ENCODE data around the gene ZNF746. TPM values are rescaled to one million over a fixed set of nuclear protein-coding genes. Genes with fewer than 3 reads are reported as not detected.

ZNF746 gene
- total and polyA plus RNA-seq, 10 of the 15 experiments (the other 5 are each of a cell fraction or from before 2014, with no cell fraction given): 1.2 to 19.0 (median 6.3) TPM

DNA sequence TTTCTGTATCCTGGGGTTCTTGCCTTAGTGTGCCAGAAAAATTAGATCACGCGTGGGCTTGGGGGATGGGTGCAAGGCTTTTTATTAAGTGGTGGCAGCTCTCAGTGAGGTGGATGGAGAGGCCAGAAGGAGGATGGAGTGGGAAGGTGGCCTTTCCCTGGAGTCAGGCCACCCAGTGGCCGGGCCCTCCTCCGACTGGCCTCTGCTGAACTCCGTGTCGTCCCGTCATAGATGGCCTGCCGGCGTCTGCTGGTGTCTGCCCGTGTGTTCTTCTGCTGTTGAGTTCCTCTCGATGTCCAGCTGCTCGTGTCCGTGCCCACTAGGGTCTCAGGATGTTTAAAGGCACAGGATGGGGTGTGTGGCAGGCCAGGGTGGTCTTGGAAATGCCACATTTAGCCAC is 4.0 kb upstream of the ZNF746 start:
- Histone ChIP-seq H3K4me2 (ENCODE audit: control insufficient read depth, insufficient read depth) (no peak overlapping the region), H4K20me1 (ENCODE audit: control insufficient read depth, insufficient read depth) (no peaks in the 10 kb centered on the region), H3K9ac (ENCODE audit: control insufficient read depth, insufficient read depth, low read length) (no peak overlapping the region), H3K4me1 (ENCODE audit: control insufficient read depth, insufficient read depth, low read length) (peaks cover 5% of the 10 kb centered on the region; the same call in 1 of the 2 replicates), H3K9me3 (replicated peaks; ENCODE audit: control insufficient read depth, insufficient read depth, low read length) (peaks cover 3% of the 10 kb centered on the region; the same call in 2 of the 3 replicates), H3K4me3 (no peak overlapping the region), H2AFZ (ENCODE audit: control insufficient read depth, low read depth, low read length) (no peak overlapping the region), H3K27me3 (replicated peaks in 1 of 2; ENCODE audit: control insufficient read depth in 2 of 2, insufficient read depth in 2 of 2, low read length in 1 of 2) (no peaks in the 10 kb centered on the region), H3K79me2 (ENCODE audit: control insufficient read depth, insufficient read depth, low read length) (peaks cover 6% of the 10 kb centered on the region), H3K36me3 (ENCODE audit: control insufficient read depth in 2 of 2, insufficient read depth in 2 of 2, low read length in 1 of 2) (no peaks in the 10 kb centered on the region; a peak in 1 of 4 replicates), H3K27ac (ENCODE audit: control insufficient read depth, insufficient read depth) (no peak overlapping the region)
- intact Hi-C loops (cut with micrococcal nuclease; ENCODE audit: unreplicated experiment): no loop called here
- ChIA-PET SMC1A (ENCODE audit: uncharacterized antibody, unreplicated experiment) (interaction anchor here (1.2 to 2.8 kb wide), 2 partner anchors 94 to 97 kb away, joined by 3 to 10 read pairs; no protein-coding TSS in a partner anchor), POLR2A (interaction anchor here (1.0 kb wide), 1 partner anchor 137 kb away, joined by 3 read pairs; no protein-coding TSS in a partner anchor), CTCF (interaction anchor here (1.4 kb wide), 1 partner anchor 124 kb away, joined by 3 read pairs; no protein-coding TSS in a partner anchor), RAD21 (ENCODE audit: unreplicated experiment) (no interaction called here)
- in situ Hi-C loops (cut with MboI): no loop called here
- DNase-seq (ENCODE audit: low read depth, low spot score): no peak
- no peak for FAIRE-seq
- BruUV-seq (replicated peaks): no TSS peak
- WGBS (ENCODE audit: insufficient coverage, insufficient replicate concordance, low lambda C conversion rate, missing lambda C conversion rate): 66% methylated on average over 11 of the region's 13 CpGs
- ATAC-seq: no peak
- TF ChIP-seq, protein P1, sequence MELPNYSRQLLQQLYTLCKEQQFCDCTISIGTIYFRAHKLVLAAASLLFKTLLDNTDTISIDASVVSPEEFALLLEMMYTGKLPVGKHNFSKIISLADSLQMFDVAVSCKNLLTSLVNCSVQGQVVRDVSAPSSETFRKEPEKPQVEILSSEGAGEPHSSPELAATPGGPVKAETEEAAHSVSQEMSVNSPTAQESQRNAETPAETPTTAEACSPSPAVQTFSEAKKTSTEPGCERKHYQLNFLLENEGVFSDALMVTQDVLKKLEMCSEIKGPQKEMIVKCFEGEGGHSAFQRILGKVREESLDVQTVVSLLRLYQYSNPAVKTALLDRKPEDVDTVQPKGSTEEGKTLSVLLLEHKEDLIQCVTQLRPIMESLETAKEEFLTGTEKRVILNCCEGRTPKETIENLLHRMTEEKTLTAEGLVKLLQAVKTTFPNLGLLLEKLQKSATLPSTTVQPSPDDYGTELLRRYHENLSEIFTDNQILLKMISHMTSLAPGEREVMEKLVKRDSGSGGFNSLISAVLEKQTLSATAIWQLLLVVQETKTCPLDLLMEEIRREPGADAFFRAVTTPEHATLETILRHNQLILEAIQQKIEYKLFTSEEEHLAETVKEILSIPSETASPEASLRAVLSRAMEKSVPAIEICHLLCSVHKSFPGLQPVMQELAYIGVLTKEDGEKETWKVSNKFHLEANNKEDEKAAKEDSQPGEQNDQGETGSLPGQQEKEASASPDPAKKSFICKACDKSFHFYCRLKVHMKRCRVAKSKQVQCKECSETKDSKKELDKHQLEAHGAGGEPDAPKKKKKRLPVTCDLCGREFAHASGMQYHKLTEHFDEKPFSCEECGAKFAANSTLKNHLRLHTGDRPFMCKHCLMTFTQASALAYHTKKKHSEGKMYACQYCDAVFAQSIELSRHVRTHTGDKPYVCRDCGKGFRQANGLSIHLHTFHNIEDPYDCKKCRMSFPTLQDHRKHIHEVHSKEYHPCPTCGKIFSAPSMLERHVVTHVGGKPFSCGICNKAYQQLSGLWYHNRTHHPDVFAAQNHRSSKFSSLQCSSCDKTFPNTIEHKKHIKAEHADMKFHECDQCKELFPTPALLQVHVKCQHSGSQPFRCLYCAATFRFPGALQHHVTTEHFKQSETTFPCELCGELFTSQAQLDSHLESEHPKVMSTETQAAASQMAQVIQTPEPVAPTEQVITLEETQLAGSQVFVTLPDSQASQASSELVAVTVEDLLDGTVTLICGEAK (IDR thresholded peaks at IDR 0.05; ENCODE audit: borderline replicate concordance): no peak
- no peak for TF ChIP-seq IKZF1 (conservative IDR thresholded peaks at IDR 0.05)
- TF ChIP-seq, protein P2, sequence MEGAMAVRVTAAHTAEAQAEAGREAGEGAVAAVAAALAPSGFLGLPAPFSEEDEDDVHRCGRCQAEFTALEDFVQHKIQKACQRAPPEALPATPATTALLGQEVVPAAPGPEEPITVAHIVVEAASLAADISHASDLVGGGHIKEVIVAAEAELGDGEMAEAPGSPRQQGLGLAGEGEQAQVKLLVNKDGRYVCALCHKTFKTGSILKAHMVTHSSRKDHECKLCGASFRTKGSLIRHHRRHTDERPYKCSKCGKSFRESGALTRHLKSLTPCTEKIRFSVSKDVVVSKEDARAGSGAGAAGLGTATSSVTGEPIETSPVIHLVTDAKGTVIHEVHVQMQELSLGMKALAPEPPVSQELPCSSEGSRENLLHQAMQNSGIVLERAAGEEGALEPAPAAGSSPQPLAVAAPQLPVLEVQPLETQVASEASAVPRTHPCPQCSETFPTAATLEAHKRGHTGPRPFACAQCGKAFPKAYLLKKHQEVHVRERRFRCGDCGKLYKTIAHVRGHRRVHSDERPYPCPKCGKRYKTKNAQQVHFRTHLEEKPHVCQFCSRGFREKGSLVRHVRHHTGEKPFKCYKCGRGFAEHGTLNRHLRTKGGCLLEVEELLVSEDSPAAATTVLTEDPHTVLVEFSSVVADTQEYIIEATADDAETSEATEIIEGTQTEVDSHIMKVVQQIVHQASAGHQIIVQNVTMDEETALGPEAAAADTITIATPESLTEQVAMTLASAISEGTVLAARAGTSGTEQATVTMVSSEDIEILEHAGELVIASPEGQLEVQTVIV (IDR thresholded peaks at IDR 0.05; ENCODE audit: borderline replicate concordance, partially characterized antibody): no peak
- no peak for TF ChIP-seq BRCA1 (IDR thresholded peaks at IDR 0.05; ENCODE audit: low read depth, low read length)
- TF ChIP-seq NFXL1 (IDR thresholded peaks at IDR 0.05; ENCODE audit: borderline replicate concordance): no peak
- no peak for TF ChIP-seq SMAD5 (IDR thresholded peaks at IDR 0.05; ENCODE audit: low read depth)
- TF ChIP-seq EGR1 (IDR thresholded peaks at IDR 0.05; ENCODE audit: borderline replicate concordance in 1 of 2, low read depth in 2 of 2, low read length in 2 of 2): no peak
- no peak for TF ChIP-seq RAD21 (IDR thresholded peaks at IDR 0.05; ENCODE audit: insufficient read depth, low read depth, low read length)
- no peak for TF ChIP-seq EED (IDR thresholded peaks at IDR 0.05; ENCODE audit: low read depth)
- TF ChIP-seq, protein P3, sequence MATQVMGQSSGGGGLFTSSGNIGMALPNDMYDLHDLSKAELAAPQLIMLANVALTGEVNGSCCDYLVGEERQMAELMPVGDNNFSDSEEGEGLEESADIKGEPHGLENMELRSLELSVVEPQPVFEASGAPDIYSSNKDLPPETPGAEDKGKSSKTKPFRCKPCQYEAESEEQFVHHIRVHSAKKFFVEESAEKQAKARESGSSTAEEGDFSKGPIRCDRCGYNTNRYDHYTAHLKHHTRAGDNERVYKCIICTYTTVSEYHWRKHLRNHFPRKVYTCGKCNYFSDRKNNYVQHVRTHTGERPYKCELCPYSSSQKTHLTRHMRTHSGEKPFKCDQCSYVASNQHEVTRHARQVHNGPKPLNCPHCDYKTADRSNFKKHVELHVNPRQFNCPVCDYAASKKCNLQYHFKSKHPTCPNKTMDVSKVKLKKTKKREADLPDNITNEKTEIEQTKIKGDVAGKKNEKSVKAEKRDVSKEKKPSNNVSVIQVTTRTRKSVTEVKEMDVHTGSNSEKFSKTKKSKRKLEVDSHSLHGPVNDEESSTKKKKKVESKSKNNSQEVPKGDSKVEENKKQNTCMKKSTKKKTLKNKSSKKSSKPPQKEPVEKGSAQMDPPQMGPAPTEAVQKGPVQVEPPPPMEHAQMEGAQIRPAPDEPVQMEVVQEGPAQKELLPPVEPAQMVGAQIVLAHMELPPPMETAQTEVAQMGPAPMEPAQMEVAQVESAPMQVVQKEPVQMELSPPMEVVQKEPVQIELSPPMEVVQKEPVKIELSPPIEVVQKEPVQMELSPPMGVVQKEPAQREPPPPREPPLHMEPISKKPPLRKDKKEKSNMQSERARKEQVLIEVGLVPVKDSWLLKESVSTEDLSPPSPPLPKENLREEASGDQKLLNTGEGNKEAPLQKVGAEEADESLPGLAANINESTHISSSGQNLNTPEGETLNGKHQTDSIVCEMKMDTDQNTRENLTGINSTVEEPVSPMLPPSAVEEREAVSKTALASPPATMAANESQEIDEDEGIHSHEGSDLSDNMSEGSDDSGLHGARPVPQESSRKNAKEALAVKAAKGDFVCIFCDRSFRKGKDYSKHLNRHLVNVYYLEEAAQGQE (IDR thresholded peaks at IDR 0.05; ENCODE audit: low read depth, low read length): no peak
- TF ChIP-seq HDAC2 (IDR thresholded peaks at IDR 0.05): no peak
- TF ChIP-seq, protein P4, sequence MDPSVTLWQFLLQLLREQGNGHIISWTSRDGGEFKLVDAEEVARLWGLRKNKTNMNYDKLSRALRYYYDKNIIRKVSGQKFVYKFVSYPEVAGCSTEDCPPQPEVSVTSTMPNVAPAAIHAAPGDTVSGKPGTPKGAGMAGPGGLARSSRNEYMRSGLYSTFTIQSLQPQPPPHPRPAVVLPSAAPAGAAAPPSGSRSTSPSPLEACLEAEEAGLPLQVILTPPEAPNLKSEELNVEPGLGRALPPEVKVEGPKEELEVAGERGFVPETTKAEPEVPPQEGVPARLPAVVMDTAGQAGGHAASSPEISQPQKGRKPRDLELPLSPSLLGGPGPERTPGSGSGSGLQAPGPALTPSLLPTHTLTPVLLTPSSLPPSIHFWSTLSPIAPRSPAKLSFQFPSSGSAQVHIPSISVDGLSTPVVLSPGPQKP (IDR thresholded peaks at IDR 0.05; ENCODE audit: low read depth, low read length): no peak
- no peak for TF ChIP-seq POU2F2 (IDR thresholded peaks at IDR 0.05; ENCODE audit: borderline replicate concordance, low read depth, low read length)
